HCT116 (cell line): ENCODE measurements around the gene MINK1. TPM values are rescaled to one million over a fixed set of nuclear protein-coding genes. Genes with fewer than 3 reads are reported as not detected.

ENCODE experiments used
- ATAC-seq: fragments of 200-7000 bp; cut with Tn5 transposase; 2 replicates; pipeline ENCODE4 v1.9.1; 2020; ENCODE audit warnings: mild to moderate bottlenecking, moderate library complexity
- BruUV-seq: library from RNA; stranded (reverse); fragments of 400-500 nt; replicated peaks from 2 replicates; lab custom pipeline; 2021; lab: Mats Ljungman, UMichigan
- CTCF ChIA-PET: fragments of 300-600 bp; sonication (Branson Sonifier 250); formaldehyde crosslinking; loops from one replicate; lab custom pipeline; 2021; ENCODE audit warnings: antibody characterized with exemption; lab: Charles Lee
- POLR2A ChIA-PET: fragments of 300-600, 350-600 bp; sonication (Branson Sonifier 250); formaldehyde crosslinking; loops from one replicate; lab custom pipeline; 2021; ENCODE audit warnings: antibody characterized with exemption; lab: Charles Lee
- RAD21 ChIA-PET, 2 experiments: fragments of 300-600 bp; sonication (Branson Sonifier 250); formaldehyde crosslinking; loops; one replicate each; lab custom pipeline; 2023; ENCODE audit warnings: low total read pairs in 2 of 2; ENCODE audit not compliant: uncharacterized antibody in 2 of 2, unreplicated experiment in 2 of 2, low non-redundant PET in 1 of 2; lab: Charles Lee
- DNase-seq: peaks from one replicate; pipeline ENCODE4 v3.0.0-alpha.2; 2010; ENCODE audit warnings: low read depth, low spot score
- H2AFZ ChIP-seq: fragments of 200-600 bp; shearing (Covaris generic), sonication (generic); 2 replicates; pipeline ENCODE4 v1.6.1; 2017; ENCODE audit warnings: low read depth, mixed run types, mixed read lengths, antibody characterized with exemption, low read length; ENCODE audit not compliant: poor library complexity, severe bottlenecking
- H3K27ac ChIP-seq: 2 replicates; pipeline ENCODE4 v1.5.1; 2012; ENCODE audit warnings: low read depth, low read length
- H3K27me3 ChIP-seq: fragments of 200-600 bp; sonication (generic); 2 replicates; pipeline ENCODE4 v1.6.1; 2016; ENCODE audit warnings: mixed run types, low read length, mixed read lengths; ENCODE audit not compliant: insufficient read depth
- H3K36me3 ChIP-seq, 2 experiments: fragments of 200-500 bp in 1 of 2; fragments of 200-600 bp in 1 of 2; sonication (Bioruptor generic) in 1 of 2; sonication (generic) in 1 of 2; 2 replicates each; pipeline versions ENCODE4 v1.5.1 to v1.6.1; 2014 to 2016; ENCODE audit warnings: low read length in 2 of 2, inconsistent platforms in 1 of 2, mixed read lengths in 1 of 2, mixed run types in 1 of 2; ENCODE audit not compliant: insufficient read depth in 2 of 2, control insufficient read depth in 1 of 2
- H3K4me1 ChIP-seq, 2 experiments: fragments of 200-600 bp in 1 of 2; sonication (generic) in 1 of 2; 2 replicates each; pipeline versions ENCODE4 v1.5.1 to v1.6.1; 2012 to 2017; ENCODE audit warnings: low read length in 2 of 2, inconsistent platforms in 1 of 2, mild to moderate bottlenecking in 1 of 2, mixed read lengths in 1 of 2, mixed run types in 1 of 2, moderate library complexity in 1 of 2; ENCODE audit not compliant: insufficient read depth in 2 of 2, control insufficient read depth in 1 of 2
- H3K4me2 ChIP-seq: fragments of 200-600 bp; sonication (generic); 2 replicates; pipeline ENCODE4 v1.6.1; 2017; ENCODE audit warnings: mixed run types, low read length, mixed read lengths
- H3K4me3 ChIP-seq, 2 experiments: fragments of 200-600 bp in 1 of 2; sonication (generic) in 1 of 2; replicated peaks in 1 of 2; 2 replicates each; pipeline ENCODE4 v1.5.1; 2011 to 2016; ENCODE audit warnings: low read length in 2 of 2, control low read depth in 1 of 2, low read depth in 1 of 2, mild to moderate bottlenecking in 1 of 2, mixed read lengths in 1 of 2, mixed run types in 1 of 2
- H3K79me2 ChIP-seq: fragments of 200-600 bp; sonication (generic); 2 replicates; pipeline ENCODE4 v1.6.1; 2017; ENCODE audit warnings: mild to moderate bottlenecking, mixed run types, low read length, moderate library complexity, mixed read lengths; ENCODE audit not compliant: insufficient read depth
- H3K9ac ChIP-seq: fragments of 200-600 bp; sonication (generic); 2 replicates; pipeline ENCODE4 v1.6.1; 2016; ENCODE audit warnings: low read length, mixed read lengths
- H3K9me2 ChIP-seq: fragments of 200-600 bp; sonication (generic), shearing (Covaris generic); 2 replicates; pipeline ENCODE4 v1.6.1; 2017; ENCODE audit warnings: mixed run types, mild to moderate bottlenecking, moderate library complexity; ENCODE audit not compliant: insufficient read depth
- H3K9me3 ChIP-seq, 2 experiments: fragments of 200-500 bp in 1 of 2; fragments of 200-600 bp in 1 of 2; sonication (Bioruptor generic) in 1 of 2; sonication (generic) in 1 of 2; 2 replicates each; pipeline ENCODE4 v1.6.1; 2014 to 2017; ENCODE audit warnings: low read length in 2 of 2, mixed read lengths in 2 of 2, inconsistent platforms in 1 of 2, low read depth in 1 of 2, mild to moderate bottlenecking in 1 of 2, mixed run types in 1 of 2, moderate library complexity in 1 of 2; ENCODE audit not compliant: control insufficient read depth in 1 of 2, insufficient read depth in 1 of 2
- H4K20me1 ChIP-seq: fragments of 200-600 bp; sonication (generic), shearing (Covaris generic); 2 replicates; pipeline ENCODE4 v1.6.1; 2017; ENCODE audit warnings: mixed run types, mild to moderate bottlenecking, moderate library complexity; ENCODE audit not compliant: insufficient read depth
- ATF3 ChIP-seq: IDR thresholded peaks from 2 replicates; pipeline ENCODE4 v1.6.1; 2012
- CBX3 ChIP-seq: IDR thresholded peaks from 2 replicates; pipeline ENCODE4 v1.6.1; 2012; ENCODE audit warnings: low read depth
- CEBPB ChIP-seq: IDR thresholded peaks from 2 replicates; pipeline ENCODE4 v1.6.1; 2012; ENCODE audit warnings: low read depth
- EGR1 ChIP-seq: IDR thresholded peaks from 2 replicates; pipeline ENCODE4 v1.6.1; 2012; ENCODE audit warnings: low read depth
- ELF1 ChIP-seq: IDR thresholded peaks from 2 replicates; pipeline ENCODE4 v1.6.1; 2012; ENCODE audit warnings: low read depth, borderline replicate concordance
- EZH2 ChIP-seq: fragments of 200-600 bp; sonication (generic); IDR thresholded peaks from 2 replicates; pipeline ENCODE4 v1.6.1; 2017; ENCODE audit warnings: antibody characterized with exemption, mixed run types
- EZH2phosphoT487 ChIP-seq: fragments of 200-600 bp; IDR thresholded peaks from 2 replicates; pipeline ENCODE4 v1.6.1; 2018; ENCODE audit warnings: antibody characterized with exemption, borderline replicate concordance
- MAX ChIP-seq: IDR thresholded peaks from 2 replicates; pipeline ENCODE4 v1.6.1; 2012
- POLR2A ChIP-seq: IDR thresholded peaks from 2 replicates; pipeline ENCODE4 v1.7.0; 2011; ENCODE audit warnings: borderline replicate concordance; ENCODE audit not compliant: insufficient read depth, insufficient read length; ENCODE audit errors: extremely low read depth
- POLR2AphosphoS5 ChIP-seq: IDR thresholded peaks from 2 replicates; pipeline ENCODE4 v1.6.1; 2011; ENCODE audit warnings: mild to moderate bottlenecking, low read depth, low read length, moderate library complexity
- RAD21 ChIP-seq: IDR thresholded peaks from 2 replicates; pipeline ENCODE4 v1.6.1; 2012; ENCODE audit warnings: low read depth, mild to moderate bottlenecking
- REST ChIP-seq: IDR thresholded peaks from 2 replicates; pipeline ENCODE4 v1.6.1; 2012; ENCODE audit warnings: low read depth
- SIN3A ChIP-seq: IDR thresholded peaks from 2 replicates; pipeline ENCODE4 v1.6.1; 2012; ENCODE audit warnings: low read depth
- TCF7L2 ChIP-seq: IDR thresholded peaks from 2 replicates; pipeline ENCODE4 v1.7.0; 2011; ENCODE audit warnings: borderline replicate concordance, inconsistent platforms; ENCODE audit not compliant: insufficient read depth, insufficient read length; ENCODE audit errors: extremely low read depth
- YY1 ChIP-seq: IDR thresholded peaks from 2 replicates; pipeline ENCODE4 v1.6.1; 2011; ENCODE audit warnings: low read length, low read depth, moderate library complexity, mild to moderate bottlenecking; ENCODE audit not compliant: insufficient replicate concordance; ENCODE audit errors: extremely low read depth
- ZFX ChIP-seq: fragments of 450-650 bp; IDR thresholded peaks from 2 replicates; pipeline ENCODE4 v1.6.1; 2017
- ZNF274 ChIP-seq: fragments of 200-500 bp; sonication (Bioruptor generic); IDR thresholded peaks from 2 replicates; pipeline ENCODE4 v1.6.1; 2014; ENCODE audit warnings: mild to moderate bottlenecking, low read depth, low read length, inconsistent platforms
- intact Hi-C: fragments of 100-400 bp; cut with micrococcal nuclease; formaldehyde crosslinking; loops from 2 replicates; pipeline ENCODE4 v1.10.0; 2022
- total RNA-seq: library from RNA; stranded (reverse); gene quantifications from one replicate; pipeline ENCODE4 v1.2.1, GENCODE V29; 2021; ENCODE audit not compliant: unreplicated experiment
- TF ChIP-seq, protein P1 (sequence below): IDR thresholded peaks from 2 replicates; pipeline ENCODE4 v1.6.1; 2011; ENCODE audit warnings: mild to moderate bottlenecking, low read length, moderate library complexity; ENCODE audit not compliant: insufficient replicate concordance; ENCODE audit errors: extremely low read depth
- TF ChIP-seq, protein P2 (sequence below), 3 experiments: fragments of 200-600 bp in 1 of 3; sonication (generic) in 1 of 3; IDR thresholded peaks in 2 of 3; conservative IDR thresholded peaks in 1 of 3; 2 replicates each; pipeline ENCODE4 v1.5.1; 2012 to 2017; ENCODE audit warnings: low read depth in 2 of 3, low read length in 2 of 3, antibody characterized with exemption in 1 of 3, borderline replicate concordance in 1 of 3, control low read depth in 1 of 3, mild to moderate bottlenecking in 1 of 3, mixed read lengths in 1 of 3, mixed run types in 1 of 3, moderate library complexity in 1 of 3; ENCODE audit not compliant: insufficient read depth in 1 of 3

The MINK1 gene
- total RNA-seq, 1 experiment from 2014 or later: 85.2 TPM

- Histone ChIP-seq H3K27me3 (no peaks in the 10 kb centered on the region), H2AFZ (no peak overlapping the region), H3K79me2 (peaks cover 56% of the 10 kb centered on the region), H3K4me3 (no peak overlapping the region), H3K9me2 (no peaks in the 10 kb centered on the region), H3K4me1 (peaks cover 12 to 24% of the 10 kb centered on the region in 2 experiments; a peak in 3 of 4 replicates), H3K9ac (no peak overlapping the region), H3K27ac (no peak overlapping the region), H3K9me3 (no peaks in the 10 kb centered on the region), H3K4me2 (no peak overlapping the region), H3K36me3 (no peaks in the 10 kb centered on the region), H4K20me1 (no peaks in the 10 kb centered on the region)
- DNase-seq: no peak
- BruUV-seq: no TSS peak
- no peak for ATAC-seq
- TF ChIP-seq ZNF274: no peak
- no peak for TF ChIP-seq ZFX
- TF ChIP-seq, protein P1, sequence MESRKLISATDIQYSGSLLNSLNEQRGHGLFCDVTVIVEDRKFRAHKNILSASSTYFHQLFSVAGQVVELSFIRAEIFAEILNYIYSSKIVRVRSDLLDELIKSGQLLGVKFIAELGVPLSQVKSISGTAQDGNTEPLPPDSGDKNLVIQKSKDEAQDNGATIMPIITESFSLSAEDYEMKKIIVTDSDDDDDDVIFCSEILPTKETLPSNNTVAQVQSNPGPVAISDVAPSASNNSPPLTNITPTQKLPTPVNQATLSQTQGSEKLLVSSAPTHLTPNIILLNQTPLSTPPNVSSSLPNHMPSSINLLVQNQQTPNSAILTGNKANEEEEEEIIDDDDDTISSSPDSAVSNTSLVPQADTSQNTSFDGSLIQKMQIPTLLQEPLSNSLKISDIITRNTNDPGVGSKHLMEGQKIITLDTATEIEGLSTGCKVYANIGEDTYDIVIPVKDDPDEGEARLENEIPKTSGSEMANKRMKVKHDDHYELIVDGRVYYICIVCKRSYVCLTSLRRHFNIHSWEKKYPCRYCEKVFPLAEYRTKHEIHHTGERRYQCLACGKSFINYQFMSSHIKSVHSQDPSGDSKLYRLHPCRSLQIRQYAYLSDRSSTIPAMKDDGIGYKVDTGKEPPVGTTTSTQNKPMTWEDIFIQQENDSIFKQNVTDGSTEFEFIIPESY: no peak
- TF ChIP-seq EZH2phosphoT487: no peak
- no peak for TF ChIP-seq CEBPB
- no peak for TF ChIP-seq REST
- no peak for TF ChIP-seq MAX
- TF ChIP-seq EGR1: no peak
- no peak for TF ChIP-seq POLR2A
- TF ChIP-seq ATF3: no peak
- no peak for TF ChIP-seq ELF1
- TF ChIP-seq SIN3A: no peak
- TF ChIP-seq, protein P2, sequence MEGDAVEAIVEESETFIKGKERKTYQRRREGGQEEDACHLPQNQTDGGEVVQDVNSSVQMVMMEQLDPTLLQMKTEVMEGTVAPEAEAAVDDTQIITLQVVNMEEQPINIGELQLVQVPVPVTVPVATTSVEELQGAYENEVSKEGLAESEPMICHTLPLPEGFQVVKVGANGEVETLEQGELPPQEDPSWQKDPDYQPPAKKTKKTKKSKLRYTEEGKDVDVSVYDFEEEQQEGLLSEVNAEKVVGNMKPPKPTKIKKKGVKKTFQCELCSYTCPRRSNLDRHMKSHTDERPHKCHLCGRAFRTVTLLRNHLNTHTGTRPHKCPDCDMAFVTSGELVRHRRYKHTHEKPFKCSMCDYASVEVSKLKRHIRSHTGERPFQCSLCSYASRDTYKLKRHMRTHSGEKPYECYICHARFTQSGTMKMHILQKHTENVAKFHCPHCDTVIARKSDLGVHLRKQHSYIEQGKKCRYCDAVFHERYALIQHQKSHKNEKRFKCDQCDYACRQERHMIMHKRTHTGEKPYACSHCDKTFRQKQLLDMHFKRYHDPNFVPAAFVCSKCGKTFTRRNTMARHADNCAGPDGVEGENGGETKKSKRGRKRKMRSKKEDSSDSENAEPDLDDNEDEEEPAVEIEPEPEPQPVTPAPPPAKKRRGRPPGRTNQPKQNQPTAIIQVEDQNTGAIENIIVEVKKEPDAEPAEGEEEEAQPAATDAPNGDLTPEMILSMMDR (IDR thresholded peaks at IDR 0.05 in 2 of 3, conservative IDR thresholded peaks at IDR 0.05 in 1 of 3; ENCODE audit: borderline replicate concordance in 1 of 3, insufficient read depth in 1 of 3, low read depth in 2 of 3, low read length in 2 of 3): no peak
- no peak for TF ChIP-seq TCF7L2
- TF ChIP-seq POLR2AphosphoS5: no peak
- TF ChIP-seq YY1: no peak
- no peak for TF ChIP-seq RAD21
- no peak for TF ChIP-seq CBX3
- no peak for TF ChIP-seq EZH2
- ChIA-PET CTCF (no interaction called here), POLR2A (no interaction called here), RAD21 (no interaction called here)
- intact Hi-C loops: no loop called here
Measured at GRCh38 chr17:4860651-4861050, 27.5 kb downstream of the MINK1 start.
